ENCODE data around the gene SMIM5. TPM values are rescaled to one million over a fixed set of nuclear protein-coding genes. Genes with fewer than 3 reads are reported as not detected.

SMIM5 gene
- polyA plus RNA-seq, 2 of the 4 experiments (the other 2 are of a cell fraction): 0.15 to 0.25 TPM

GRCh38 chr17:75631353-75631752 lies 1.9 kb upstream of the SMIM5 start:
- TF ChIP-seq ZC3H11A (IDR thresholded peaks at IDR 0.05): no peak
- no peak for TF ChIP-seq FOXS1 (CRISPR knock-in tag; IDR thresholded peaks at IDR 0.05)
- no peak for TF ChIP-seq ESRRA (IDR thresholded peaks at IDR 0.05; ENCODE audit: borderline replicate concordance, low read length)
- TF ChIP-seq ATOH8 (CRISPR knock-in tag; IDR thresholded peaks at IDR 0.05; ENCODE audit: low read depth): no peak
- no peak for TF ChIP-seq FOSB (CRISPR knock-in tag; IDR thresholded peaks at IDR 0.05)
- TF ChIP-seq NFE2L2 (conservative IDR thresholded peaks at IDR 0.05; ENCODE audit: low read length): no peak
- no peak for TF ChIP-seq PHF8 (IDR thresholded peaks at IDR 0.05; ENCODE audit: borderline replicate concordance, low read depth)
- TF ChIP-seq BCL3 (IDR thresholded peaks at IDR 0.05): no peak
- no peak for TF ChIP-seq HOXB5 (CRISPR knock-in tag; IDR thresholded peaks at IDR 0.05)
- no peak for TF ChIP-seq JUNB (IDR thresholded peaks at IDR 0.05)
- no peak for TF ChIP-seq RCOR1 (IDR thresholded peaks at IDR 0.05; ENCODE audit: low read depth, low read length)
- TF ChIP-seq CHD2 (IDR thresholded peaks at IDR 0.05; ENCODE audit: low read length, partially characterized antibody): no peak
- TF ChIP-seq ZNF302 (CRISPR knock-in tag; IDR thresholded peaks at IDR 0.05): no peak
- TF ChIP-seq USF2 (IDR thresholded peaks at IDR 0.05): no peak
- no peak for TF ChIP-seq NPAS2 (CRISPR knock-in tag; IDR thresholded peaks at IDR 0.05; ENCODE audit: borderline replicate concordance)
- no peak for TF ChIP-seq KDM5A (IDR thresholded peaks at IDR 0.05)
- TF ChIP-seq ZFP36 (IDR thresholded peaks at IDR 0.05; ENCODE audit: borderline replicate concordance, partially characterized antibody): no peak
- TF ChIP-seq EHF (CRISPR knock-in tag; IDR thresholded peaks at IDR 0.05): no peak
- TF ChIP-seq CHD4 (IDR thresholded peaks at IDR 0.05; ENCODE audit: borderline replicate concordance): no peak
- no peak overlapping the region for H3K27ac ChIP-seq
- WGBS (ENCODE audit: missing lambda C conversion rate): 91% methylated on average over 25 of the region's 27 CpGs
- H3K4me2 ChIP-seq: no peak overlapping the region
- DNase-seq (ENCODE audit: low read depth in 1 of 2, low spot score in 1 of 2) (no peak), ATAC-seq (no peak), FAIRE-seq (no peak)
- H3K4me1 ChIP-seq: peaks cover 19% of the 10 kb centered on the region
- POLR2A ChIA-PET: no interaction called here
- no peak overlapping the region for H3K4me3 ChIP-seq
- H3K9me3 ChIP-seq: no peaks in the 10 kb centered on the region
- CTCF ChIA-PET: interaction anchor here (0.5 to 51.3 kb wide), 7 partner anchors 2 to 169 kb away, joined by 3 to 2254 read pairs (median 926); partner anchors contain the start of genes GALK1, MYO15B, RECQL5 and SAP30BP

GRCh38 chr17:75632428-75632827 lies 806 bp upstream of the SMIM5 start:
- POLR2A ChIA-PET: interaction anchor here (0.6 to 2.0 kb wide), 7 partner anchors 14 to 148 kb away, joined by 3 to 7 read pairs (median 4); partner anchors contain the start of genes RECQL5 and SAP30BP
- ATAC-seq (no peak), FAIRE-seq (no peak), DNase-seq (ENCODE audit: low read depth in 1 of 2, low spot score in 1 of 2) (no peak)
- Histone ChIP-seq H3K4me2 (no peak overlapping the region), H3K4me1 (peaks cover 19% of the 10 kb centered on the region), H3K27ac (peak overlapping the region in 1 of 2 experiments; percentile 86; a peak in 3 of 6 replicates), H3K9me3 (no peaks in the 10 kb centered on the region), H3K4me3 (no peak overlapping the region)
- 59% methylated on average over 11 of the region's 12 CpGs for WGBS (ENCODE audit: missing lambda C conversion rate)
- CTCF ChIA-PET: interaction anchor here (0.6 to 51.3 kb wide), 49 partner anchors 1 to 759 kb away, joined by 3 to 2254 read pairs (median 6); partner anchors contain the start of genes GALK1, GGA3, ITGB4 and MRPS7
- TF ChIP-seq EHF (CRISPR knock-in tag; IDR thresholded peaks at IDR 0.05) (no peak), FOSB (CRISPR knock-in tag; IDR thresholded peaks at IDR 0.05) (no peak), KDM5A (IDR thresholded peaks at IDR 0.05) (no peak), ZSCAN20 (CRISPR knock-in tag; IDR thresholded peaks at IDR 0.05) (no peak), ZNF302 (CRISPR knock-in tag; IDR thresholded peaks at IDR 0.05) (no peak), MAZ (IDR thresholded peaks at IDR 0.05; ENCODE audit: borderline replicate concordance, low read depth, low read length) (no peak), NR3C1 (IDR thresholded peaks at IDR 0.05) (no peak), BHLHE40 (IDR thresholded peaks at IDR 0.05; ENCODE audit: low read depth, low read length) (no peak), CBX2 (IDR thresholded peaks at IDR 0.05; ENCODE audit: borderline replicate concordance, low read depth) (no peak), FOXS1 (CRISPR knock-in tag; IDR thresholded peaks at IDR 0.05) (no peak), USF2 (IDR thresholded peaks at IDR 0.05) (no peak), SMC3 (IDR thresholded peaks at IDR 0.05) (no peak), POLR2AphosphoS2 (conservative IDR thresholded peaks at IDR 0.05; ENCODE audit: low read length) (no peak), RNF2 (IDR thresholded peaks at IDR 0.05; ENCODE audit: borderline replicate concordance, low read depth) (no peak), SREBF2 (IDR thresholded peaks at IDR 0.05) (no peak)
- TF ChIP-seq, protein P1, sequence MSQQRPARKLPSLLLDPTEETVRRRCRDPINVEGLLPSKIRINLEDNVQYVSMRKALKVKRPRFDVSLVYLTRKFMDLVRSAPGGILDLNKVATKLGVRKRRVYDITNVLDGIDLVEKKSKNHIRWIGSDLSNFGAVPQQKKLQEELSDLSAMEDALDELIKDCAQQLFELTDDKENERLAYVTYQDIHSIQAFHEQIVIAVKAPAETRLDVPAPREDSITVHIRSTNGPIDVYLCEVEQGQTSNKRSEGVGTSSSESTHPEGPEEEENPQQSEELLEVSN (IDR thresholded peaks at IDR 0.05; ENCODE audit: borderline replicate concordance, low read depth): no peak
